Endometrial microvascular endothelial cells (primary cell): ENCODE results near the gene PTK6. TPM values are rescaled to one million over a fixed set of nuclear protein-coding genes. Genes with fewer than 3 reads are reported as not detected.

Source experiments
- in situ Hi-C: cut with HindIII; loops from 2 replicates; pipeline ENCODE4 v1.10.0; 2017; ENCODE audit warnings: low sequenced_read_pairs, low pct_unique_long_range_greater_than_20kb; ENCODE audit errors: inconsistent ontology term
- total RNA-seq: library from RNA; depleted of rRNA; stranded (reverse); fragments of >200 nt; gene quantifications from one replicate; pipeline ENCODE4 v1.2.3, GENCODE V29; 2015; ENCODE audit errors: inconsistent ontology term

The PTK6 gene
- total RNA-seq, 1 donor from 2014 or later: not detected

DNA sequence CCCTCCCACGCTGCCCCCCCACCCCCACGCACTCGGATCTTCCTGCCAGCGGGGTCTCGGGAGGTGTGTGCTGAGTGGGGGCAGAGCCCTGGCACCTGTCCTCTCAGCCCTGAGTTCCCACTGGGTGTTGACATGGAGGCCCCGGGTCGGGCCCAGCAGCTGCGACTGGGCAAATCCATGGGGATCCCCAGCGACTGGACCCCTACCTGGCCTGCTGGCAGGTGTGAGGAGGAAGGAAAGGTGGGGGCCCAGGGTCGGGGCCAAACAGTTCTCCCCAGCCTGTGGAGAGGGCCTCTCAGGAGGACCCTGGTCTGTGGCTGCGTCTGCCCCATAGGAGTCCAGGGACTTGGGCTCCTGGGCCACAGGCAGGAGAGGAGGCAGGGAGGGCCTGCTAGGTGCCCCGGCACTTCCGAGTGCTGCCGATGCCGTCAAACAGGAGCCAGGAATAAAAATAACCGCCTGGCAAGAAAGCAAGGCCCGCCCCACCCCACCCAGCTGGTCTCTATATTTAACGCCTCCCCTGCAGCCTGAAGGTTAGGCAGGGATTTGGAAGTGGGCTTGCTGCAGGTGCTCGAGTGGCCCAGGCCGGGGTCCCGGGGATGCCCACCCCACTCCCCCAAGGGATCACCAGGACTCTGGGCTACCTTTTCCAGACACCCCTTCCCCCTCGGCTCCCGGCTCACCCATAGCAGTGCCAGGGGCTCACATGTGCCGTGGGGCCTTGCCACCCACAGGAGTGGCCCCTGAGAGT, 36.9 kb downstream of the PTK6 start:
- in situ Hi-C loops: no loop called here

- in situ Hi-C loops: no loop called here
These were observed 37.7 kb downstream of the PTK6 start for GRCh38 chr20:63499338-63499969.

GRCh38 chr20:63498960-63499337, 38.2 kb downstream of the PTK6 start, which contains the start of gene EEF1A2:
Gene EEF1A2 (minus strand): TSS chr20:63499083. CDS start chr20:63497763, 1,320 bp downstream.
- in situ Hi-C loops: no loop called here

DNA sequence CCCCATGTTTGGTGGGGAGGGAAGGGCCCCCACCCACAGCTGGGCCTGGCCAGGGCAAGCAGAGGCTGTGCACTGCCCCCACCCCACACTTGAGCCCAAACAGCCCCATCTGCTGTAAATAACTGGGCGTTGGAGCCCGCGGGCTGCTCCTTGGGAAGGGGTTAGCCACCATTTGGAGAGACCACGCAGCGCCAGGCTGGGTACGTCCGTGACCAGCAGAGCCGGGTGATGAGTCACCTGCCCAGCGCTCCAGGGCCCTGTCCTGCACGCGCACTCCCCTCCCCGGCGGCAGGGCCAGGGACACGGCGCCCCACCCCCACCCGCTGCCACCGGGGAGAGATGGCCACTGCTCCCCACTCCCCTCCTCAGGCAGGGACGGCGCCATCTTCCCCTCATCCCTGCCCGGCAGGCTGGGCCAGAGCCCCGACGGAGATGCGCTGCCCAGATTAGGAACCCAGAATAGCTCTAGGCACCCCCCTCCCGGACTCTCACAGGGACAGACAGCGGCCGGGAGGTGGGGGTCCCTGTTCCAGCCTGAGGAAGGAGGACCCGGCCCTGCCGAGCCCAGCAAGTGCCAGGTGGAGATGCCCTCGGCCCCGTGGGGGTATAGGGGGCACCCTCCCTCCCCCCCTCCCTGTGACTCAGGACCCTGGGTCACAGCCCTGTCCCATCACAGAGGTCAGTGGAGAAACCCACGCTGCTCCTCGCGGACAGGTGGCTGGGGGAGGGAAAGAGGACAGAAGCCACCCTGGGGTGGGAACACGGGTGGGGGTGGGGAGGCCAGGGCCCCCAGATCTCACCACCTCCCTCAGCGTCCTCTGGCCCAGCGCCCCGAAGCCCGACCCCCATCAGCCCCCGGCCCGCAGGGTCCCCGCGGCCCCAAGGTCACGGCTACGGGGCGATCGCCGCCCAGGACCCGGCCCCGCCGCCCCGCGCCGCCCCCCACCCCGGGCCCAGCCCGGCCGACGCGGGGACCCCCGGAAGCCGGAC, 38.9 kb downstream of the PTK6 start:
- in situ Hi-C loops: no loop called here

DNA sequence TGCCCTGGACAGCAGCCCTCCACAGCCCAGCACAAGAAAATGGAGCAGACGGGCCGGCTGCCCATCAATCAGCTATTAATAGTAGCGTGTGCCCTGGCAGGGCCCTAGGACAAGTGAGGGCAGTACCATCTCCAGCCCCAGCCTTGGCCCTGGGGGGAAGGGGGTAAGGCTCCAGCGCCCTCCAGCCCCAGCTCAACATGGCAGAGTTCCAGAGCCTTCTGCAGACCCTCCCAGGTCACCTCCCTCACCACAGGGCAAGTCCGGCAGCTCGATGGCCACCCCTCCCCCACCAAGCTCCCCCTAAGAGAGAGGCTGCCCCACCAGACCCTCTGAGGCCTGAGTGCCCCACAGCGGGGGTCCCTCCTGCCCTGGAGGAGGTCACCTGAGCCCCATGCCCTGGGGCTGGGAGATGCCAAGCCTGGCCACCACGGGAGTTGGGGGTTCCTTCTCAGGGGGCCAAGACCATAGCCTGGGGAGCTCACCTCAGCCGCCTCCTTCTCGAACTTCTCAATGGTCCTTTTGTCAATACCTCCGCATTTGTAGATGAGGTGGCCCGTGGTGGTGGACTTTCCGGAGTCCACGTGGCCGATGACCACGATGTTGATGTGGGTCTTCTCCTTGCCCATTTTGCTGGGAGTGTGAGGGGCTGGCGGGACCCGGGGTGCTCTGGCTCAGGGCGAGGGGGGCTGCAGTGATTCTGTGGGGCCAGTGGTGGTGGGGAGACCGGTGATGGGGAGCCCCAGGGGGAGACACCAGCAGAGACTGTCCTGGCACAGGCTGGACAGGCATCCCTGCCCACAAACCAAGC, 39.8 kb downstream of the PTK6 start:
- in situ Hi-C loops: no loop called here

DNA sequence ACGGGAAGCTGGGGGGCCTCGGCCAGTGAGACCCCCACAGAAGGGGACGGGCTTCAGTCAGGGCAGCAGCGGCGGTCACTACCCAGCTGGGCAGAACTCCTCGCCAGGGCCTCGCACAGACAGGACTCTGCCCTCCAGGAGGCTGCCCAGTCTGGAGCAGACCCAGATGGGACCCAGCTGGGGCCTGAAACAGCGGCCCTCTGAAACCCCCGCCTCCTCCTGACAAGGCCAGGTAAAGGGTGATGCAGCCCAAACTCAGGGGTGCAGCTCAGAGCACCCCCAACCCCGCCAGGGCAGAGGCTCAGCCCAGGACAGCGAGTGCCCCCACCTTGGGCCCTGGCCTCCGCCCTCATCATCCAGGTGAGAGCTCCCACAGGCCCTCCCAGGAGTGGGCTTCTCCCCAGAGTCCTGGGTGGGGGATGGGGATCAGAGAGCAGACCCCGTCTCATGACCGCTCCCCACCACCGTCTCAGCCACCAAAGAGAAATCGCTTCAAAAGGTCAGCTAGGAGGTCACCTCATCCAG, 40.5 kb downstream of the PTK6 start:
- in situ Hi-C loops: no loop called here

GRCh38 chr20:63495741-63496595, 41.2 kb downstream of the PTK6 start:
- in situ Hi-C loops: no loop called here

DNA sequence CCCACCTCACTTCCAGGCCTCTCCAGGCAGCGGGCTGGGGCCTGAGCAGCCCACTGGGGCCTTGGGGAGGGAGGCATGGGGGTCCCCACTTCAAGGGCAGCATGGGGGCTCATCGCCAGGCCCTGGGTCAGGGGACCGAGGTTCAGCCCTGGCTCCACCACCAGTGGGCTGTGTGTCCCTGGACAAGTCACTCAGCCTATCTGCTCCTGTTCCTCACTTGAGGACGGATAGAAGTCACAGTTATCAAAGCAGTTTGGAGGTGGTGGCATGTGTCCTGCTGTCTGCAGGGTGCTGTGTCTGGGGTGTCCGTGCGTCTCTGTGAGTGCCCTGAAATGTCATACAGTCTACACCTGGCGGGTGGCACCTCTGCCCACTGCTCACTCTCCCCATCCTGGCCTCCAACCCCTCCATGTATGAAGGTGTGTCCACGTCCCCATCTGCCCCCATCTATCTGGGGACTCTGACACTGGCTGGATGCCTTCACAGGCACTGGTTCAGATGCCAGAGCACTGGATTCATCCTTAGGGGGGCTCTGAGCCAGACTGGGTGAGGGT, 41.9 kb downstream of the PTK6 start:
- in situ Hi-C loops: no loop called here

GRCh38 chr20:63494420-63495166, 42.6 kb downstream of the PTK6 start:
- in situ Hi-C loops: no loop called here

- in situ Hi-C loops: no loop called here
These were observed 43.1 kb downstream of the PTK6 start for GRCh38 chr20:63494084-63494419.

- in situ Hi-C loops: no loop called here
These were observed 43.6 kb downstream of the PTK6 start for GRCh38 chr20:63493563-63494020.

GRCh38 chr20:63492982-63493381, 44.2 kb downstream of the PTK6 start:
- in situ Hi-C loops: no loop called here

- in situ Hi-C loops: no loop called here
These were observed 44.7 kb downstream of the PTK6 start for GRCh38 chr20:63492518-63492917.

DNA sequence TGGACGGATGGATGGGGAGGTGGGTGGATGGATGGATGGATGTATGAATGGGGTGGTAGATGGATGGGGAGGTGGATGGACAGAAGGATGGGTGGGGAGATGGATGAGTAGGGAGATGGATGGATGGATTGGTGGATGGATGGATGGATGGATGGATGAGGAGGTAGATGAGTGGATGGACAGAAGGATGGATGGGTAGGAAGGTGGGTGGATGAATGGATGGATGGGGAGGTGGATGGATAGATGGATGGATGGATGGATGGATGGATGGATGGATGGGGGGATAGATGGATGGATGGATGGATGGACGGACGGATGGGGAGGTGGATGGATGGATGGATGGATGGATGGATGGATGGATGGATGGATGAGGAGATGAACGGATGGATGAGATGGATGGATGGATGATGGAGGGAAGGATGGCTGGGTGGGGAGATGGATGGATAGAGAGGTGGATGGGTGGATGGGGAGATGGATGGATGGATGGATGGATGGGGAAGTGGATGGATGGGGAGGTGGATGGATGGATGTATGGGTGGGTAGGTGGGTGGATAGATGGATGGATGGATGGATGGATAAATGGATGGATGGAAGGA, 45.4 kb downstream of the PTK6 start:
- in situ Hi-C loops: no loop called here

- in situ Hi-C loops: no loop called here
These were observed 46.1 kb downstream of the PTK6 start for GRCh38 chr20:63491078-63491477.

- in situ Hi-C loops: no loop called here
These were observed 46.8 kb downstream of the PTK6 start for GRCh38 chr20:63490416-63490815.
